Left ventricle myocardium inferior (tissue), 1 donor: ENCODE results near the gene BRPF1. TPM values are rescaled to one million over a fixed set of nuclear protein-coding genes. Genes with fewer than 3 reads are reported as not detected.

Experiments used
- DNase-seq: peaks from one replicate; pipeline ENCODE4 v3.0.0-alpha.2; 2020
- H3K27ac ChIP-seq: fragments of 200-600 bp; replicated peaks from 2 replicates; pipeline ENCODE4 v1.8.0; 2021
- H3K27me3 ChIP-seq: fragments of 200-600 bp; 2 replicates; pipeline ENCODE4 v1.8.0; 2021; ENCODE audit warnings: low read depth
- H3K36me3 ChIP-seq: fragments of 200-600 bp; 2 replicates; pipeline ENCODE4 v1.8.0; 2021
- H3K4me1 ChIP-seq: fragments of 200-600 bp; 2 replicates; pipeline ENCODE4 v1.8.0; 2021
- H3K4me3 ChIP-seq: fragments of 200-600 bp; 2 replicates; pipeline ENCODE4 v1.8.0; 2021; ENCODE audit warnings: mild to moderate bottlenecking, moderate library complexity
- H3K9me3 ChIP-seq: fragments of 200-600 bp; replicated peaks from 2 replicates; pipeline ENCODE4 v1.8.0; 2021
- intact Hi-C: fragments of 100-400 bp; cut with micrococcal nuclease; formaldehyde crosslinking; loops from one replicate; pipeline ENCODE4 v1.11.0; 2022
- total RNA-seq: library from RNA; stranded (reverse); fragmentation: NEBNext Ultra II Directional; extraction: Animal tissue kit (Norgen Biotek cat#: 25700); gene quantifications from one replicate; pipeline ENCODE4 v1.2.1, GENCODE V29; 2021
- TF ChIP-seq, protein P1 (sequence below): fragments of 200-600 bp; IDR thresholded peaks from 2 replicates; pipeline ENCODE4 v1.8.0; 2021; ENCODE audit warnings: antibody characterized with exemption, mild to moderate bottlenecking, borderline replicate concordance
- donor health status: DM: no; HTN: yes; CAD: no; lungs with severe emphysema.

BRPF1 gene
- total RNA-seq, 1 donor from 2014 or later, result 9.4 TPM

DNA sequence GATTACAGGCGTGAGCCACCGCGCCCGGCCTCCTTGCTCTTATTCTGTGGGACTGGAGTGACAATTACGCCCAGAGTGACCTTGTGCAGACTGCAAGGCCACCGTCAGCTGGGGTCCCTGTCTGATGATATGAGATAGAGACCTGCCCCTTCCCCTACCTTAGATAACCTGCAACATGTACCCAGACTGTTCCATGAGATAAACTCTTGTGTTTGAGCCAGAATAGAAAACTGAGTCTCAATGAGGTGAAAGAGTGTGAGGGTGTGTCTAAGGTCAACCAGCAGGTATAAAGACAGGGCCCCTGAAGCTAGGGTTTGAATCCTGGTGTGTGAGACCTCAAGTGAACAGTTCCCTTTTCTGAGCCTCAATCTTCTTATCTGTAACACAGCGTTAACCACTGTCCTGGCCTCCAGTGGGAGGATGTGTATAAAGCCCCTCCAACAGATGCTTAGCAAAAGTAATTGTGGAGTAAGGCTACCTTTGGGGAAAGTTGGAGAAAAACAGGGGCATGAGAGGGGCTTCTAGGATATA is 54.7 kb downstream of the BRPF1 start:
- no peak for DNase-seq
- H3K27me3 ChIP-seq, result no peaks in the 10 kb centered on the region
- H3K36me3 ChIP-seq, result peaks cover 90% of the 10 kb centered on the region
- intact Hi-C loops, result no loop called here
- TF ChIP-seq, protein P1, sequence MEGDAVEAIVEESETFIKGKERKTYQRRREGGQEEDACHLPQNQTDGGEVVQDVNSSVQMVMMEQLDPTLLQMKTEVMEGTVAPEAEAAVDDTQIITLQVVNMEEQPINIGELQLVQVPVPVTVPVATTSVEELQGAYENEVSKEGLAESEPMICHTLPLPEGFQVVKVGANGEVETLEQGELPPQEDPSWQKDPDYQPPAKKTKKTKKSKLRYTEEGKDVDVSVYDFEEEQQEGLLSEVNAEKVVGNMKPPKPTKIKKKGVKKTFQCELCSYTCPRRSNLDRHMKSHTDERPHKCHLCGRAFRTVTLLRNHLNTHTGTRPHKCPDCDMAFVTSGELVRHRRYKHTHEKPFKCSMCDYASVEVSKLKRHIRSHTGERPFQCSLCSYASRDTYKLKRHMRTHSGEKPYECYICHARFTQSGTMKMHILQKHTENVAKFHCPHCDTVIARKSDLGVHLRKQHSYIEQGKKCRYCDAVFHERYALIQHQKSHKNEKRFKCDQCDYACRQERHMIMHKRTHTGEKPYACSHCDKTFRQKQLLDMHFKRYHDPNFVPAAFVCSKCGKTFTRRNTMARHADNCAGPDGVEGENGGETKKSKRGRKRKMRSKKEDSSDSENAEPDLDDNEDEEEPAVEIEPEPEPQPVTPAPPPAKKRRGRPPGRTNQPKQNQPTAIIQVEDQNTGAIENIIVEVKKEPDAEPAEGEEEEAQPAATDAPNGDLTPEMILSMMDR, result no peak
- H3K4me1 ChIP-seq, result peaks cover 10% of the 10 kb centered on the region
- H3K4me3 ChIP-seq, result no peak overlapping the region
- H3K27ac ChIP-seq, result no peak overlapping the region
- no peaks in the 10 kb centered on the region for H3K9me3 ChIP-seq

DNA sequence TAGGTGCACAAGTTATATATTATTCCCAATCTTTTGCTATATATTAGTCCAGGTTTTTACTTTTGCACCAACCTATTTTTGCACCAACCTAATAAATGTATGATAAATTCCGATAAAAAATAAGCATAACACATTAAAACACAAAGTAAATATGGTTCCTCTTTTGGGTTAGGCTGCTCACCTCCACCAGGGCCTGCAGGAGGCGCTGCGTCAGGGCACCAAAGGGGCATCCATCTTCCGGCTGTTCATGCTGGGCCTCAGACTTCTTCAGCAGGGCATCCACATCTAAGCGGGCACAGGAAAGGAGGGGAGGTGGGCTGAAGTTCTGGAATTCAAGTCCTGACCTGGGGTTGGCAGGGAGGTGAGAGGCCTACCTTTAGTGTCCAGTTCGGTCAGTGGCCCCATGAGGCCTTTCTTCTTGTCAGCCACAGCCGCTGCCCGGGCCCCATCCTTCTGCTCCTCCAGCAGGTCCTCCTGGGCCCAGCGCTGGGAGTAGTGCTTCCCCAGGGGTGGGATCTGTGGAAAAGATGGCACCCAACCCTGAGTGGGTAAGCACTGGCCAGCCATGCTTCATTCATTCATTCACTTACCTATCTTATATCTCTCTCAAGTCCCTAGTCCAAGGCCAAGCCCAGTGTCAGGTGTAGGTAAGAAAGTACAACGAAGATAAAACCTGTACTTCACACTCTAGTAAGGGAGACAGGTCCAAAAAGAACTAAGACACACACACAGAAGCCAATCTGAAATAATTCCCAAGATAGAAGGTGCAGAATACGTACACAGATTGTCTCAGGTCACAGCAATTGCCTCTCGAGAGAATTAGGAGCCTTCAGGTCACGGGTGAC is 55.5 kb downstream of the BRPF1 start:
- Histone ChIP-seq H3K9me3 (no peaks in the 10 kb centered on the region), H3K27ac (no peak overlapping the region), H3K36me3 (peaks cover 82% of the 10 kb centered on the region), H3K27me3 (no peaks in the 10 kb centered on the region), H3K4me3 (no peak overlapping the region), H3K4me1 (peaks cover 17% of the 10 kb centered on the region)
- TF ChIP-seq, protein P1, result no peak
- no peak for DNase-seq
- intact Hi-C loops, result no loop called here

DNA sequence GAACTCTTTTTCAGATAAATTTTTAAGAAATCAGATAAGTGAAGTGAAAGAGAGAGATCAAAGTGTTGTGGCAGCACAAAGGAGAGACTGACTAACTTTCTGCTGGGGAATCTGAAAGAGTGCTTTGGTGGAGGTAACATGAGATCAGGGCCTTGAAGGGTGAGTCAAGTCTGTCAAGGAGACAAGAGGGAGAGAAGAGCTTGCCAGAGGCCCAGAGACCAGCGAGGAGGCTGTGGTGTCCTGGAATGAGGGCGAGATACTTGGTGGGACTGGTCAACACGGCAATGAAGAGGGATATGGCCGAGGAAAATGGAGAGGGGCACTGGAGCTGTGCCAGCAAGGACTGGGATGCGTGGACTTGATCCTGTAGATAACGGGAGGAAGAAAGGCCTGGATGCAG is 56.2 kb downstream of the BRPF1 start:
- no peak for DNase-seq
- Histone ChIP-seq H3K27ac (no peak overlapping the region), H3K4me3 (no peak overlapping the region), H3K36me3 (peaks cover 75% of the 10 kb centered on the region), H3K27me3 (no peaks in the 10 kb centered on the region), H3K4me1 (peaks cover 24% of the 10 kb centered on the region), H3K9me3 (no peaks in the 10 kb centered on the region)
- intact Hi-C loops, result no loop called here
- TF ChIP-seq, protein P1, result no peak

DNA sequence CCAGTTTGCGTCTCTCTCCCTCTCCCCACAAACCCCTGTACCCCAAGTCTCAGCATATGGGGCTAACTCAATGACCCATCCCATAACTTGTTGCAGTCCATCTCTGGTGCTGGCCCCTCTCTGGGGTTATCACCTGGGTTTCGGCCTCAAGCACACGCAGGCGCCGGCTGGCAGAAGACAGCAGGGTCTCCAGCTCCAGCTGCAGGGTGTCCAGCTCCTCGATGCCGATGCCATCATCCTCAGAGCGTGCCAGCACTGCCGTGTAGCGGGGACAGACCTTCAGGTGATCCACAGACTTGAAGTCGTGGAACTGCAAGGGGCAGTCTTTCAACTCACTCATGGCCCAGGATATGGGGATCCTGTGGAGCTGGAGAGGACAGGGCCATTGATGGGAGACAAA is 59.6 kb downstream of the BRPF1 start:
- peak overlapping the region; percentile 99 for H3K27ac ChIP-seq
- no peak overlapping the region for H3K4me3 ChIP-seq
- no peaks in the 10 kb centered on the region for H3K27me3 ChIP-seq
- TF ChIP-seq, protein P1, result no peak
- no peak for DNase-seq
- H3K36me3 ChIP-seq, result peaks cover 62% of the 10 kb centered on the region
- H3K9me3 ChIP-seq, result no peaks in the 10 kb centered on the region
- peaks cover 57% of the 10 kb centered on the region for H3K4me1 ChIP-seq
- intact Hi-C loops, result no loop called here

DNA sequence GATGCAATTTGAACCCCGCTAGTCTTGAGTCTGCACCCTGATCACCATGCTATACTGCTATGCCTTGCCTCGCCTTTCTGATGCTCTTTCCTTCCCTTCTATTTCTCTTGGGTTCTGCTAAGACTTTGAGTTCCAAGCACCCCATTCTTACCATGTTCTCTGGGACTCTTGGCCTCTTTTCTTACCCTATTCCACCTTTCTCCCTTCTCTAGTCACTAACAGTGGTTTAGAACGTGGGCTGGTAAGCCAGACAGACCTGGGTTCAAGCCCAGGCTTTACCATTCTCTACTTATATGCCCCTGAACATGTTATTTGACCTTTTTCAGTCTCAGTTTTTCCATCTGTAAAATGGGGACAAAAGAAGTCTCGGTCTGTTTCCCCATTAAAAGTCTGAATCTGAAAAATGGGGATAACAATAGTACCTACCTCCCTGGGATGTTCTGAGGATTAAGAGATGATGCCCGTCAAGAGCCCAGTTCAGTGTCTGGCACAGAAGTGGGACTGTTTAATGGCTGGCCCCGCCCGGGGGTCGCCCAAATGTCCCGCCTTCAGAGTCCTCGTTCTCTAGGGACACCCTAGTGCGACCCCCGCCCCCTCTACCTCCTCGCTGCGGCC is 60.4 kb downstream of the BRPF1 start:
- H3K36me3 ChIP-seq, result peaks cover 56% of the 10 kb centered on the region
- intact Hi-C loops, result no loop called here

More for the DNA sequence above, 60.4 kb downstream of the BRPF1 start:
- Histone ChIP-seq H3K4me3 (peak overlapping the region; percentile 98), H3K27ac (peak overlapping the region; percentile 99), H3K27me3 (no peaks in the 10 kb centered on the region), H3K9me3 (no peaks in the 10 kb centered on the region), H3K4me1 (peaks cover 61% of the 10 kb centered on the region)
- no peak for DNase-seq
- TF ChIP-seq, protein P1, result no peak
